ENCODE results near the gene NAT9.

NAT9 gene

GRCh38 chr17:74744349-74744713 is 31.8 kb downstream of the NAT9 start:
- no peak for DNase-seq

GRCh38 chr17:74743755-74744154 is 32.4 kb downstream of the NAT9 start:
- no peak for DNase-seq

- DNase-seq, result no peak
These were observed 33.1 kb downstream of the NAT9 start for GRCh38 chr17:74742978-74743545.

GRCh38 chr17:74742153-74742515 is 34.0 kb downstream of the NAT9 start:
- no peak for DNase-seq

- no peak for DNase-seq
These were observed 35.3 kb downstream of the NAT9 start for GRCh38 chr17:74740641-74741387.

- no peak for DNase-seq
These were observed 36.0 kb downstream of the NAT9 start for GRCh38 chr17:74740173-74740572.

- DNase-seq, result no peak
These were observed 36.8 kb downstream of the NAT9 start for GRCh38 chr17:74739227-74739831.

GRCh38 chr17:74738051-74738996 is 37.8 kb downstream of the NAT9 start:
- peak; percentile 45 to 50 for DNase-seq

- peak in 1 of 2 experiments; percentile 41 for DNase-seq
These were observed 38.7 kb downstream of the NAT9 start for GRCh38 chr17:74737299-74738050.

- DNase-seq, result peak in 1 of 2 experiments; percentile 25
These were observed 39.4 kb downstream of the NAT9 start, which contains the start of gene RAB37 for GRCh38 chr17:74736513-74737298. Gene RAB37 (plus strand): TSS chr17:74737256. CDS start chr17:74737273, 17 bp downstream.

GRCh38 chr17:74734256-74734655 is 41.9 kb downstream of the NAT9 start:
- DNase-seq, result no peak

GRCh38 chr17:74733365-74734122 is 42.6 kb downstream of the NAT9 start:
- no peak for DNase-seq

GRCh38 chr17:74732042-74732867 is 43.9 kb downstream of the NAT9 start:
- no peak for DNase-seq

- no peak for DNase-seq
These were observed 44.9 kb downstream of the NAT9 start for GRCh38 chr17:74731347-74731605.

GRCh38 chr17:74730491-74731346 is 45.4 kb downstream of the NAT9 start:
- DNase-seq, result peak in 1 of 2 experiments; percentile 50

GRCh38 chr17:74729866-74730265 is 46.3 kb downstream of the NAT9 start:
- no peak for DNase-seq

GRCh38 chr17:74729368-74729767 is 46.8 kb downstream of the NAT9 start:
- no peak for DNase-seq

GRCh38 chr17:74728702-74729075 is 47.5 kb downstream of the NAT9 start:
- no peak for DNase-seq

Data from activated CD4-positive, alpha-beta T cell treated with anti-CD3 and anti-CD28 coated beads, Interleukin-2, amount 50 U/mL, for 4 hours (primary cell).